Measurements from ENCODE around the gene TRPT1. TPM values are rescaled to one million over a fixed set of nuclear protein-coding genes. Genes with fewer than 3 reads are reported as not detected.

Gene TRPT1
- total RNA-seq, 2 experiments from 2014 or later = 11.3 to 11.5 TPM

DNA sequence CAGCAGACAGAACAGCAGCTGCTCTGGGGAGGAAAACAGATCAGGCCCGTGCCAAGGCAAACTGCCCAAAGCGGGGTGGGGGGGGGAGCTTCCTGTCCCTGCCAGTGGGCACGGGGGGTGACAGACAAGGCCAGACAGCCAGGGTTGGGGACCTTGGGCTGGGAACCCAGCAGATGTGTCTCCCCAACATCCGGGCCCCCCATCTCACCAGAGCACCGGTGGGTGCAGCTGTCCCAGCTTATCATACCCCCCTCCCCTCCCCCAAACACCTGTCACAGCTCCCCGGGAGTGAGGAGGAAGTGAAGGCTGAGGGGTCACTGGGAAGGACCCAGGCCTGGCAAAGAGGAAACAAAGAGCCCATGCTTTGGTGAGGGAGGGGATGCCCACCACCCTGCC lies 19.4 kb upstream of the TRPT1 start:
- ChIA-PET POLR2A (interaction anchor here (1.0 to 6.2 kb wide), 13 partner anchors 10 to 1390 kb away, joined by 3 to 65 read pairs (median 13); partner anchors contain the start of genes BAD, DNAJC4, ESRRA and FERMT3), CTCF (interaction anchor here (0.6 to 3.9 kb wide), 7 partner anchors 10 to 60 kb away, joined by 3 to 15 read pairs (median 10); partner anchors contain the start of genes NUDT22, STIP1 and TRPT1)
- H3K27me3 Mint-ChIP-seq = no peaks in the 10 kb centered on the region
- Histone ChIP-seq H3K36me3 (ENCODE audit: insufficient read depth, low read length) (peaks cover 10% of the 10 kb centered on the region), H3K9me3 (ENCODE audit: control insufficient read depth in 1 of 2, insufficient read depth in 1 of 2, low read length in 2 of 2) (no peaks in the 10 kb centered on the region), H3K4me1 (ENCODE audit: insufficient read depth, low read length) (peaks cover 57% of the 10 kb centered on the region), H3K27ac (ENCODE audit: low read depth in 1 of 2, low read length in 2 of 2) (peak overlapping the region in 1 of 2 donors; percentile 48), H3K4me3 (ENCODE audit: low read length) (peak overlapping the region; percentile 64), H3K27me3 (ENCODE audit: control insufficient read depth in 1 of 2, insufficient read depth in 2 of 2, low read length in 2 of 2) (no peaks in the 10 kb centered on the region)
- peaks cover 48% of the 10 kb centered on the region for H3K4me1 Mint-ChIP-seq (ENCODE audit: low read depth)
- intact Hi-C loops (cut with DNase I, micrococcal nuclease) = no loop called here
- no peaks in the 10 kb centered on the region for H3K9me3 Mint-ChIP-seq
- peak in 11 of 14 experiments; percentile 17 to 79 (median 52) for DNase-seq
- ATAC-seq (ENCODE audit: poor library complexity) = no peak
- peak overlapping the region; percentile 82 for H3K27ac Mint-ChIP-seq
- peaks cover 25% of the 10 kb centered on the region for H3K36me3 Mint-ChIP-seq (ENCODE audit: low read depth)
- peak overlapping the region; percentile 94 for H3K4me3 Mint-ChIP-seq
- TF ChIP-seq, protein P1, sequence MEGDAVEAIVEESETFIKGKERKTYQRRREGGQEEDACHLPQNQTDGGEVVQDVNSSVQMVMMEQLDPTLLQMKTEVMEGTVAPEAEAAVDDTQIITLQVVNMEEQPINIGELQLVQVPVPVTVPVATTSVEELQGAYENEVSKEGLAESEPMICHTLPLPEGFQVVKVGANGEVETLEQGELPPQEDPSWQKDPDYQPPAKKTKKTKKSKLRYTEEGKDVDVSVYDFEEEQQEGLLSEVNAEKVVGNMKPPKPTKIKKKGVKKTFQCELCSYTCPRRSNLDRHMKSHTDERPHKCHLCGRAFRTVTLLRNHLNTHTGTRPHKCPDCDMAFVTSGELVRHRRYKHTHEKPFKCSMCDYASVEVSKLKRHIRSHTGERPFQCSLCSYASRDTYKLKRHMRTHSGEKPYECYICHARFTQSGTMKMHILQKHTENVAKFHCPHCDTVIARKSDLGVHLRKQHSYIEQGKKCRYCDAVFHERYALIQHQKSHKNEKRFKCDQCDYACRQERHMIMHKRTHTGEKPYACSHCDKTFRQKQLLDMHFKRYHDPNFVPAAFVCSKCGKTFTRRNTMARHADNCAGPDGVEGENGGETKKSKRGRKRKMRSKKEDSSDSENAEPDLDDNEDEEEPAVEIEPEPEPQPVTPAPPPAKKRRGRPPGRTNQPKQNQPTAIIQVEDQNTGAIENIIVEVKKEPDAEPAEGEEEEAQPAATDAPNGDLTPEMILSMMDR (IDR thresholded peaks at IDR 0.05) = no peak

DNA sequence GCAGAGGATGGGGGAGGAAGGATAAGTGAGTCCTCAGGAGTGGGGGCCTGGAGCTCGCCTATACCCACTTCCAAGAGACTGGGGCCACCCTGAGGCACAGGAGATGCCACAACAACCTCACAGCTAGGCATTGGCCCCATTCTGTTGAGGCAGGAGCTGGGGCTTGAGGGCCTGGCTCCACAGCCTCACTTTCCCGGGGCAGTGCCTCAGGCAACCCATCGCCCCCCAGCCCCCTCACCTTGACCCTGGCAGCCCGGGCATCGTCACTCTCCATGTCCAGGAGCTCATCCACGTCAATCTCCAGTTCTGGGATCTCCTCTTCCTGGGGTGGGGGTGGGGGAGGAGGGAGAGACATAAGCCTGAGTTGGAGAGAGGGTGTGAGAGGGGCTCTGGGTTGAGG lies 19.0 kb upstream of the TRPT1 start:
- Histone ChIP-seq H3K27ac (ENCODE audit: low read depth in 1 of 2, low read length in 2 of 2) (peak overlapping the region; percentile 48), H3K4me1 (ENCODE audit: insufficient read depth, low read length) (peaks cover 57% of the 10 kb centered on the region), H3K27me3 (ENCODE audit: control insufficient read depth in 1 of 2, insufficient read depth in 2 of 2, low read length in 2 of 2) (no peaks in the 10 kb centered on the region), H3K9me3 (ENCODE audit: control insufficient read depth in 1 of 2, insufficient read depth in 1 of 2, low read length in 2 of 2) (no peaks in the 10 kb centered on the region), H3K36me3 (ENCODE audit: insufficient read depth, low read length) (peaks cover 10% of the 10 kb centered on the region), H3K4me3 (ENCODE audit: low read length) (peak overlapping the region; percentile 64)
- H3K27me3 Mint-ChIP-seq = no peaks in the 10 kb centered on the region
- H3K36me3 Mint-ChIP-seq (ENCODE audit: low read depth) = peaks cover 29% of the 10 kb centered on the region
- H3K4me3 Mint-ChIP-seq = peak overlapping the region; percentile 31
- H3K4me1 Mint-ChIP-seq (ENCODE audit: low read depth) = peaks cover 50% of the 10 kb centered on the region
- ChIA-PET CTCF (interaction anchor here (0.6 to 3.9 kb wide), 7 partner anchors 10 to 59 kb away, joined by 3 to 15 read pairs (median 10); partner anchors contain the start of genes NUDT22, STIP1 and TRPT1), POLR2A (interaction anchor here (1.0 to 6.2 kb wide), 10 partner anchors 9 to 1390 kb away, joined by 3 to 65 read pairs (median 14); partner anchors contain the start of genes DNAJC4, ESRRA, FERMT3 and NUDT22)
- ATAC-seq (ENCODE audit: poor library complexity) = no peak
- no peaks in the 10 kb centered on the region for H3K9me3 Mint-ChIP-seq
- no peak for DNase-seq
- intact Hi-C loops (cut with DNase I, micrococcal nuclease) = loop anchor here (5.0 kb wide), 1 partner anchor 38 kb away; the partner anchor contains the start of gene FERMT3 (in 2 of the 2)
- TF ChIP-seq, protein P1 (IDR thresholded peaks at IDR 0.05) = no peak
- H3K27ac Mint-ChIP-seq = peak overlapping the region; percentile 82

DNA sequence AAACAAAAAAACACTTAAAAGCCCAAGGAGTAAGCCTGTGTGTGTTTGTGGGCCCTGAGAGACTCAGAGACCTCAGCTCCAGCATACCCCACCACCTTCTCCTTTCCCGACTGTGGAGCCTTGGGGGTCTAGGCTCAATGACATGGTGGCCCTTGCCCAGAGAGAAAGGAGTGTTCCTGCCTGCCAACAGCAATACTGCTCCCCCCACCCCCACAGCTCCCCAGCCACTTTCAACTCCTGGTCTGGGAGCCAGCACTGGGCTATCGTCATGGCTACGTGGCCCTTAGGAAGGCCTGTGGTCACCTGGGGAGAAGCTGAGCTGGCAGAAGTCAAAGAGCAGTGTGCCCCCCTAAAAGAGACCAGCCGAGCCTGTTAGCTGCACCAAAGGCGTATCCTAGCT lies 18.1 kb upstream of the TRPT1 start:
- Histone ChIP-seq H3K27me3 (ENCODE audit: control insufficient read depth in 1 of 2, insufficient read depth in 2 of 2, low read length in 2 of 2) (no peaks in the 10 kb centered on the region), H3K4me1 (ENCODE audit: insufficient read depth, low read length) (peaks cover 61% of the 10 kb centered on the region), H3K36me3 (ENCODE audit: insufficient read depth, low read length) (peaks cover 10% of the 10 kb centered on the region), H3K9me3 (ENCODE audit: control insufficient read depth in 1 of 2, insufficient read depth in 1 of 2, low read length in 2 of 2) (no peaks in the 10 kb centered on the region), H3K27ac (ENCODE audit: low read depth in 1 of 2, low read length in 2 of 2) (no peak overlapping the region), H3K4me3 (ENCODE audit: low read length) (no peak overlapping the region)
- H3K4me1 Mint-ChIP-seq (ENCODE audit: low read depth) = peaks cover 52% of the 10 kb centered on the region
- CTCF ChIA-PET = interaction anchor here (1.5 to 3.9 kb wide), 4 partner anchors 40 to 60 kb away, joined by 9 to 15 read pairs (median 12); no protein-coding TSS in a partner anchor
- peak overlapping the region; percentile 81 for H3K4me3 Mint-ChIP-seq
- intact Hi-C loops (cut with DNase I, micrococcal nuclease) = loop anchor here (5.0 kb wide), 1 partner anchor 37 kb away; the partner anchor contains the start of gene FERMT3 (in 2 of the 2)
- H3K9me3 Mint-ChIP-seq = no peaks in the 10 kb centered on the region
- POLR2A ChIA-PET = interaction anchor here (1.3 to 6.2 kb wide), 6 partner anchors 14 to 73 kb away, joined by 6 to 69 read pairs (median 13); partner anchors contain the start of genes DNAJC4, ESRRA, FERMT3 and PRDX5
- H3K36me3 Mint-ChIP-seq (ENCODE audit: low read depth) = peaks cover 30% of the 10 kb centered on the region
- ATAC-seq (ENCODE audit: poor library complexity) (no peak), DNase-seq (no peak)
- H3K27me3 Mint-ChIP-seq = no peaks in the 10 kb centered on the region
- peak overlapping the region; percentile 100 for H3K27ac Mint-ChIP-seq
- TF ChIP-seq, protein P1 (IDR thresholded peaks at IDR 0.05) = no peak
